Mononuclear cell (primary cell): ENCODE data around the gene SCEL. TPM values are rescaled to one million over a fixed set of nuclear protein-coding genes. Genes with fewer than 3 reads are reported as not detected.
"Not testable (repeated sequence)": the region's sequence is repeated elsewhere in the genome, so short reads cannot be mapped to it uniquely, and the experiment has no call there.

ENCODE experiments used
- H3K27me3 ChIP-seq: 2 replicates; pipeline ENCODE4 v1.6.0; 2011; ENCODE audit warnings: low read length, control low read depth; ENCODE audit not compliant: insufficient read depth
- H3K4me1 ChIP-seq: 2 replicates; pipeline ENCODE4 v1.5.1; 2011; ENCODE audit warnings: mild to moderate bottlenecking, low read length, control low read depth; ENCODE audit not compliant: insufficient read depth
- H3K4me3 ChIP-seq: 2 replicates; pipeline ENCODE4 v1.5.1; 2011; ENCODE audit warnings: mild to moderate bottlenecking, low read length, moderate library complexity
- H3K9me3 ChIP-seq: 2 replicates; pipeline ENCODE4 v1.5.1; 2011; ENCODE audit warnings: low read depth, mild to moderate bottlenecking, control low read depth, low read length
- total RNA-seq: library from RNA; depleted of rRNA; stranded (reverse); fragments of >200 nt; gene quantifications from one replicate; pipeline ENCODE4 v1.2.3, GENCODE V29; 2012

The SCEL gene
- total RNA-seq, 1 donor: not detected

DNA sequence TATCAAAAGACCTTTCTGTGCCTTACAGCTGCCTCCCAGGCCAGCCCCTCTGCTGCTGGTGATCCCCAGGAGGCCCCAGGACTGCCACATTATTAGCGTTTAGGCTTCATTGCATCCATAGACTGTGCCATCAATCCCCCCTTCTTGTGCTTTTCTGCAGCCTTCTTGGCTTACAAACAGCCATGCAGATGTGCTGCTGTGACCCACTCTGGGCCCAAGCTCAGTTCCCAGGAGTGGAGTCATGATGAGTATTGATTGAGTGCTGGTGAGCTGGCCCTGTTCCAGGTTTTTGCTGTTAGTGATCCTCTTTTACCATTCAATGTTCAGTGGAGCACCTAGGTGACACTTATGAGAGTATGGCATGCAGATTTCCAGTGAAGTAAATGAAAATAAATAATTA lies 102.1 kb downstream of the SCEL start:
- H3K27me3 ChIP-seq: no peaks in the 10 kb centered on the region
- no peaks in the 10 kb centered on the region for H3K9me3 ChIP-seq
- no peak overlapping the region for H3K4me3 ChIP-seq
- H3K4me1 ChIP-seq: no peaks in the 10 kb centered on the region

DNA sequence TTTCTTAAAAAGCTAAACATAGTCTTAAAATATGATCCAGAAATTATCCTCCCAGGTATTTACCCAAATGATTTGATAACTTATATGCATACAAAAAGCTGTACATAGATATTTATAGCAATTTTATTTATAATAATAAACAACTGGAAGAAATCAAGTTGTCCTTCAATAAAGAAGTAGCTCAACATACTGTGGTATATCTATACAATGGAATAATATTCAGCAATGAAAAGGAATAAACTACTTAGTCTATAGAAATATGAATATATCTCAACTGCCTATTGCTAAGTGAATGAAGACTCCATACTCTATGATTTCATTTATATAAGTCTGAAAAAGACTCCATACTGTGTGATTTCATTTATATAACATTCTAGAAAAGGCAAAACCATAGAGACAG lies 114.9 kb downstream of the SCEL start:
- Histone ChIP-seq H3K27me3 (no peaks in the 10 kb centered on the region), H3K4me3 (no peak overlapping the region), H3K4me1 (no peaks in the 10 kb centered on the region), H3K9me3 (no peaks in the 10 kb centered on the region)

DNA sequence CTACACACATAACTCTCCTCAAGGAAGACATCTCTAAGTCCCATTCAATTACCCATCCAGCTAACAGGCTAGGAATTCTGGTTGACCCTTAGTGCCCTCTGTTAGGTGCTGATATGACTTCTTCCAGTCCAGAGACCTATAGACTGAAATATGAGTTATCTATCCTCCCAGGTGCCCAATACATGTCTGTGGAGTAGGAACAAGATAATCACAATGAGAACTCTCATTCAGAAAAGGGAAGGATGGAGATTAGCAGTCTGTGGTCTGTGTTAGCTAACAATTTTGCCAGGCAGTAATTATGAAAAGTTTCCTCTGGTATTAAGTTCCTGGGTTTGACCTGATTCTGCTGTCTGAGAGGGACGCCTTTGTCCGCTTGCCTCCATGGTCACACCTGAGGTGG lies 117.8 kb downstream of the SCEL start:
- H3K4me3 ChIP-seq: no peak overlapping the region
- no peaks in the 10 kb centered on the region for H3K9me3 ChIP-seq
- H3K27me3 ChIP-seq: no peaks in the 10 kb centered on the region

DNA sequence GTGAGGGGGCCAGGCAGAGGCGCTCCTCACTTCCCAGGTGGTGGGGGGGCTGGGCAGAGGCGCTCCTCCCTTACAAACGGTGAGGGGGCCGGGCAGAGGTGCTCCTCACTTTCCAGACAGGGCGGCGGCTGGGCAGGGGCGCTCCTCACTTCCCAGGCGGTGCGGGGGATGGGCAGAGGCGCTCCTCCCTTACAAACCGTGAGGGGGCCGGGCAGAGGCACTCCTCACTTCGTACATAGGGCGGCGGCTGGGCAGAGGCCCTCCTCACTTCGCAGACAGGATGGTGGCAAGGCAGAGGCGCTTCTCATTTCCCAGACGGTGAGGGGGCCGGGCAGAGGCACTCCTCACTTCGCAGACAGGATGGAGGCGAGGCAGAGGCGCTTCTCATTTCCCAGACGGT lies 124.5 kb downstream of the SCEL start:
- not testable (repeated sequence) for H3K9me3 ChIP-seq, H3K4me3 ChIP-seq, H3K27me3 ChIP-seq, H3K4me1 ChIP-seq

More for the DNA sequence above, 117.8 kb downstream of the SCEL start:
- no peaks in the 10 kb centered on the region for H3K4me1 ChIP-seq

DNA sequence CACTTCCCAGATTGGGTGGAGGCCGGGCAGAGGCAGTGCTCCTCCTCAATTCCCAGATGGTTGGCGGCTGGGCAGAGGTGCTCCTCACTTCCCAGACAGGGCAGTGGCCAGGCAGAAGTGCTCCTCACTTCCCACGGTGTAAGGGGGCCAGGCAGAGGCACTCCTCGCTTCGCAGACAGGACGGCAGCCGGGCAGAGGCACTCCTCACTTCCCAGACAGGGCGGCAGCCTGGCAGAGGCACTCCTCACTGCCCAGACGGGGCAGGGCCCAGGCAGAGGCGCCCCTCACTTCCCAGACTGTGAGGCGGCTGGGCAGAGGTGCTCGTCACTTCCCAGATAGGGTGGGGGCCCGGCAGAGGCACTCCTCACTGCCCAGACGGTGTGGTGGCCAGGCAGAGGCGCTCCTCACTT lies 125.3 kb downstream of the SCEL start:
- H3K27me3 ChIP-seq: no peaks in the 10 kb centered on the region
- H3K4me3 ChIP-seq: no peak overlapping the region
- no peaks in the 10 kb centered on the region for H3K4me1 ChIP-seq
- no peaks in the 10 kb centered on the region for H3K9me3 ChIP-seq

DNA sequence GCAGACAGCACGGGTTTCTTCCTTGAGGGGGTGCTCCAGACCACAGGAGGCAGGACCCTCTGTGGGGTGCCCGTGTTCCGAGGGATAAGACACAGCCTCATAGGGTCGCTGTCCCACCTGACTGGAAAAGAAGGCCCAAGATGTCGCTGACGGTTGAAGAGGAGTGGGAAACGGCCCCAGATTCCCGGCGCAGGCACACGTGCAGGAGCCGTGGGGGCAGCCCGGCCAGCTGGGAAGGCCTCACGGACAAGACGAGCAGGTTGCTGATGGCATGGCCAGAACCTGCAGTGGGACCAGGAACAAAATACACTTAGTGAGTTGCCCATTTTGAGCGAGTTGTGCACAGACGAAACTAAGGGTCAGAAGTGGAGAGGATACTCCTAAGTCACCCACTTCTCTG lies 126.8 kb downstream of the SCEL start:
- H3K27me3 ChIP-seq, H3K4me1 ChIP-seq, H3K4me3 ChIP-seq: not testable (repeated sequence)

DNA sequence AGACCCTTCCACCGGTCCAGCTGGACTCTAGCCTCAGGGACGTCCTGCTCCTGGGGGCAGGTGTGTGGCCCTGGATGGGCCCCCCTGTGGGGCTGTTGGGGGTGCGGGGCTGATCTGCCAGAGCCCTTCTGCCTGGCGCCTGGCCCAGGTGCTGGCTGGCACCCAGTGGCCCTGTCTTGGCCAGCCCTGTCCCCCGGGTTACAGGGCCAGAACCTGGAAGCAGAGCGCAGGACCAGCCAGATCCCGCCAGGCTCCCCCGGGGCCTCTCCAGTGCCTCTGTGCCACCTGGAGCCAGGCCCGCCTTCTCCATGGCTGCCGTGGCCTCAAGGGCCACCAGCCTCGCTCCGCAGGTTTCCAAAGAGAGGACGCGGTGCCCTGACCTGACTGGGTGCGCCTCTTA lies 127.3 kb downstream of the SCEL start:
- H3K4me3 ChIP-seq, H3K9me3 ChIP-seq, H3K4me1 ChIP-seq, H3K27me3 ChIP-seq: not testable (repeated sequence)

More for the DNA sequence above, 126.8 kb downstream of the SCEL start:
- H3K9me3 ChIP-seq: not testable (repeated sequence)

DNA sequence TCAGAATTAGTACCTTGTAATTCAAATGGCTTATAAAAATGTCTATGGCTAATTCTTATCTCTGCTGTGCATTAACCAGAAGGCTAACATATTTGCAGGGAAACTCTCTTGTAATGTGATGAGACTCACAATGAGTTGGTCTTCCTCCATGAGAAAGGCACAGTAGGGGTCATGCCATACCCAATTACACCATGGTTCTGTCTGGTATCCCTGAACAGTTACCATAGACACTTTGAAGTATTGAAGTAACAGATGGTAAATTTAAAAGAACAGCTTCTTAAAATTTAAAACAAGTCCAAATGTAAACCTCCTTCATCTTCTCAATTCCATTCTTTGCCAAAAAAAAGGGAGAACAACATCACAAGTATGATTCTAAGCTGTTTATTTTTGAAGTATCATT lies 139.3 kb downstream of the SCEL start:
- H3K9me3 ChIP-seq: no peaks in the 10 kb centered on the region
- no peak overlapping the region for H3K4me3 ChIP-seq
- no peaks in the 10 kb centered on the region for H3K4me1 ChIP-seq
- H3K27me3 ChIP-seq: peaks cover 12% of the 10 kb centered on the region

DNA sequence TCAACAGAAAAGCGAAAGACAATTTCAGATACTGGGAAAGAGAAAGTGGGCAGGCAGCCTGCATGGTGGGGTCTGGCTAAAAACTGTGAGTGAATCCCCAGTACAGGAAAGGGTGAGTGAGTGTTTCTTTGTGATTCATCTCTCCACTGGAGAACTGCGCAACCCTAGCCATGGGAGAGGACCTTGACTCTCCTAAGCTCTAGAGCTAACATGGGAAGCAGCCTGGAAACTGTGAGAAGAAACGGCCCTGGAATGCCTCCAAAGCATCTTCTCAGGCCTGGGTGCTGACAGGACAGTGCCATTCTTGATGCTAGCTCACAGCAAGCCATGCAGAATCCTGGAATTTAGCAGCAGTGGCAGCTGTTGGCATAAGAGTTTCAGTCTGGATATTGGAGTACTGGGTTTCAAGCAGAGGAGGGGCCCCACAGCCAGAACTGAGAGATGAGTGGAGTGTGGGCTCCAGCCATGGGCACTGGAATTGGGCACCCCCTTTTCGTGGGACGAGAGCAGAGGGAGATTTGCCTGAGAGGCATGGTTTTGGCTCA lies 143.3 kb downstream of the SCEL start:
- H3K4me3 ChIP-seq: no peak overlapping the region
- no peaks in the 10 kb centered on the region for H3K4me1 ChIP-seq
- peaks cover 18% of the 10 kb centered on the region for H3K27me3 ChIP-seq
- no peaks in the 10 kb centered on the region for H3K9me3 ChIP-seq

DNA sequence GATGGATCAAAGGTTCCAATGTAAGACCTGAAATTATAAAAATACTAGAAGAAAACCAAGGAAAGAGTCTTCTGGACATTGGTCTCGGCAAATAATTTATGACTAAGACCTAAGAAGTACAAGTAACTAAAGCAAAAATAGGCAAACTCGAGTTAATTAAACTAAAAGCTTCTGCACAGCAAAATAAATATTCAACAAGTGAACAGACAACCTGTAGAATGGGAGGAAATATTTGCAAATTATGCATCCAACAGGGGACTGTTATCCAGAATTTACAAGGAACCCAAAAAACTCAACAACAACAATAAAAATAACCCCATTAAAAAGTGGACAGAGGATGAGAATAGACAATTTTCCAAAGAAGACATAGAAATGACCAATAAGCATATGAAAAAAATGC lies 152.3 kb downstream of the SCEL start:
- Histone ChIP-seq H3K4me1 (no peaks in the 10 kb centered on the region), H3K4me3 (no peak overlapping the region), H3K27me3 (peaks cover 4% of the 10 kb centered on the region), H3K9me3 (peaks cover 11% of the 10 kb centered on the region)

DNA sequence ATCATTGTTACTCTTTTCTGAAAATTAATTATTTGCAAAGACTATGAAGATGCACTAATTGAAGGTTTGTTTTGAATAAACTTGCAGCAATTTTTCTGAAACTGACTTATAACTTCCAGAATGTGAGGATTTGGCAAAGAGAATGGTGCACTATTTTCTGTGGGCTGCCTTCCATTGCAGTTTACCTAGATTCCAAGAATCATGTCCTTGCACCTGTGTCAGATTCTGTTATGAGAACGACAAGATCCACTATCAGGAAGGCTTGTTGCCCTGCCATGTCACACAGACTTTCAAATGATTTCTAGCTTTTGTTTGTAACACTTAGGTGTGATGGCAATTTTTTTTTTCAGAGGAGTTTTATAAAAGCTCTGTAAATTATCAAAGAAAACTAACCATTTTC lies 156.4 kb downstream of the SCEL start:
- peaks cover 10% of the 10 kb centered on the region for H3K4me1 ChIP-seq

DNA sequence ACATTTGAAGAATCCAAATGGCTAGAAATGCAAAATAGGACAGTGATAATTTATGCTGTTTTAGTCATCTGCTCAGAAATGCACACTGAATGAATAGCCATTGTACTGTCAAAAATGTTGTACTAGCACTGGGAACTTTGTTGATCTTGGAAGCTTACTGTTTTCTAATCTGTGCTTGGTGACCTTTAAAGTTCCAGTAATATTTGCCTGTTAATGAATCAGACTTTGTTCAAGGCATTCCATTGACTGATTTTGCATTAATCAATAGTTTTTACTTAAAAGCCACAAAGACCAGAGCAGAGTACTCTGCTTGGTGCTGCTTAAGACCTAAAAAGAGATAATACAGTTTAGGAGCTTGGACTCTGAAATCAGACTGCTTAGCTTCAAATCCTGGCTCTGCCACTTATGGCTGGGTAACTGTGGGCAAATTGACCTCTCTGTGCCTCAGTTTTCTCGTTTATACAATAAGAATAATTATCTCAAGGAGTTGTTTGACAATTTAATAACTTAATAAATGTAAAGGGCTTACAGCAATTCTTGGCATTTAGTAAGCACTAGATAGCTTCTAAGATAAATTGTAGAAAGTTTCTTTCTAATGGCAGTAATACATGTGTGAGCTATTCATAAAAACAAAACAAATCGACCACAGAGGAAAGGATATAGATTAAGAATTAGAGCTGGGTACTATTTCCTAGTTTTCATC lies 157.4 kb downstream of the SCEL start:
- H3K4me1 ChIP-seq: peaks cover 14% of the 10 kb centered on the region
- H3K27me3 ChIP-seq: peaks cover 17% of the 10 kb centered on the region
- no peak overlapping the region for H3K4me3 ChIP-seq

More for the DNA sequence above, 156.4 kb downstream of the SCEL start:
- Histone ChIP-seq H3K27me3 (peaks cover 16% of the 10 kb centered on the region), H3K9me3 (peaks cover 5% of the 10 kb centered on the region), H3K4me3 (no peak overlapping the region)

DNA sequence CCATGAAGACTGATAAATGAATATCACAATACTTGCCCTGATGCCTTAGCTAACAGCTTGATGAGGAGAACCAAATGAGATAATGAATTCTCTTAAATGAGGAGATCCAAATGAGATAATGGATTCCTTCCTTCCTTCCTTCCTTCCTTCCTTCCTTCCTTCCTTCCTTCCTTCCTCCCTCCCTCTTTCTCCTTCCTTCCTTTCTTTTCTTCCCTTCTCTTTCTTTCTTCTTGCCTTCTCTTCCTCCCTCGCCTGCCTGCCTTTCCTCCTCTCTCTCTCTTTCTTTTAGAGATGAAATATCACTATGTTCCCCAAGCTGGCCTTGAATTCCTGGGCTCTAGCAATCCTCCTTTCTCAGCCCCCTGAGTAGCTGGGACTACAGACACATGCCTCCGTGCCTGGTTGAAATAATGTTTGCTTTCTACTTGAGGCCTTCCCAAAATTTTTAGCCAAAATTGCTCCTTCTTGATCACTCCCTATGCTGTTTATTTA lies 158.0 kb downstream of the SCEL start:
- no peak overlapping the region for H3K4me3 ChIP-seq
- H3K27me3 ChIP-seq: peaks cover 16% of the 10 kb centered on the region
- H3K9me3 ChIP-seq: no peaks in the 10 kb centered on the region
- H3K4me1 ChIP-seq: peaks cover 14% of the 10 kb centered on the region

More for the DNA sequence above, 157.4 kb downstream of the SCEL start:
- no peaks in the 10 kb centered on the region for H3K9me3 ChIP-seq
